Activated CD8-positive, alpha-beta memory T cell treated with anti-CD3 and anti-CD28 coated beads for 24 hours (primary cell): ENCODE data around the gene TMEM218.
A peak's percentile ranks its signal among the peaks of the same experiment; 100 is the strongest.
"Not testable (repeated sequence)": the region's sequence is repeated elsewhere in the genome, so short reads cannot be mapped to it uniquely, and the experiment has no call there.

Experiments
- DNase-seq: peaks from one replicate; pipeline ENCODE4 v3.0.0-alpha.2; 2020

TMEM218 gene

GRCh38 chr11:125128450-125128849 is 17.0 kb upstream of the TMEM218 start:
- no peak for DNase-seq

GRCh38 chr11:125124618-125124992 is 13.2 kb upstream of the TMEM218 start:
- no peak for DNase-seq

- no peak for DNase-seq
These were observed 12.7 kb upstream of the TMEM218 start for GRCh38 chr11:125123947-125124617.

GRCh38 chr11:125123194-125123946 is 11.9 kb upstream of the TMEM218 start:
- DNase-seq, result no peak

- DNase-seq, result no peak
These were observed 6.0 kb upstream of the TMEM218 start for GRCh38 chr11:125117429-125117828.

- no peak for DNase-seq
These were observed 3.1 kb upstream of the TMEM218 start for GRCh38 chr11:125114518-125114917.

GRCh38 chr11:125112208-125112604 is 780 bp upstream of the TMEM218 start:
- no peak for DNase-seq

- peak; percentile 69 for DNase-seq
These were observed 454 bp downstream of the TMEM218 start for GRCh38 chr11:125111001-125111342.

- no peak for DNase-seq
These were observed 920 bp downstream of the TMEM218 start for GRCh38 chr11:125110506-125110905.

- DNase-seq, result no peak
These were observed 3.0 kb downstream of the TMEM218 start for GRCh38 chr11:125108469-125108868.

GRCh38 chr11:125105926-125106325 is 5.5 kb downstream of the TMEM218 start:
- no peak for DNase-seq

- no peak for DNase-seq
These were observed 8.9 kb downstream of the TMEM218 start for GRCh38 chr11:125102510-125102909.

GRCh38 chr11:125102025-125102424 is 9.4 kb downstream of the TMEM218 start:
- DNase-seq, result no peak

GRCh38 chr11:125101596-125101995 is 9.8 kb downstream of the TMEM218 start:
- no peak for DNase-seq

GRCh38 chr11:125100136-125100535 is 11.3 kb downstream of the TMEM218 start:
- DNase-seq, result no peak

- DNase-seq, result no peak
These were observed 16.7 kb downstream of the TMEM218 start for GRCh38 chr11:125094731-125095130.

- no peak for DNase-seq
These were observed 17.9 kb downstream of the TMEM218 start for GRCh38 chr11:125093502-125093901.

GRCh38 chr11:125092669-125093068 is 18.8 kb downstream of the TMEM218 start:
- no peak for DNase-seq

- DNase-seq, result no peak
These were observed 19.4 kb downstream of the TMEM218 start for GRCh38 chr11:125091877-125092664.

GRCh38 chr11:125091247-125091876 is 20.1 kb downstream of the TMEM218 start:
- DNase-seq, result peak; percentile 56

GRCh38 chr11:125090816-125091215 is 20.6 kb downstream of the TMEM218 start:
- DNase-seq, result no peak

GRCh38 chr11:125090151-125090550 is 21.3 kb downstream of the TMEM218 start:
- DNase-seq, result not testable (repeated sequence)

GRCh38 chr11:125089481-125089880 is 21.9 kb downstream of the TMEM218 start:
- not testable (repeated sequence) for DNase-seq
